Measurements from ENCODE around the gene PCSK2. TPM values are rescaled to one million over a fixed set of nuclear protein-coding genes. Genes with fewer than 3 reads are reported as not detected.

The PCSK2 gene
- total RNA-seq, 1 donor from 2014 or later = not detected

DNA sequence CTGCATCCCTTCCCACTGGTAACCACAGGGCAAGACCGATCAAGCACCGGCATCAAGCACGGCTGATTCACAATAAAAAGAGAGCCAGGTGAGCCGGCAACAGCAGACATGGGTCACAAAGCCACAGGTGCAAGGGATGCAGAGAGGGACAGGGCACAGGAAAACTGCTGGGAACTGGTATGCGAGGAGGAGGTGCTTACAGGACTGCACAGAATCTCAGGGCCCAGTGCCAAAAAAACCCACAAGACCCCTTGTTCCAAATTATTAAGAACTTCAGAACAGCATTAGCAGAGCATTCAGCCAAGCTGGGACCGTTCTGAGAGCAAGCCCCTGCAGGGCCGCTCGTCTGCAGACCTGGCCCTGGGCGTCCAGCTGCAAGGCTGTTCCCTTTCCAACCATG lies 269.0 kb downstream of the PCSK2 start:
- H3K4me3 ChIP-seq (ENCODE audit: low read depth, low read length) = no peak overlapping the region
- DNase-seq (ENCODE audit: low read depth) = no peak

GRCh38 chr20:17497821-17498580 lies 271.2 kb downstream of the PCSK2 start:
- TF ChIP-seq, protein P1, sequence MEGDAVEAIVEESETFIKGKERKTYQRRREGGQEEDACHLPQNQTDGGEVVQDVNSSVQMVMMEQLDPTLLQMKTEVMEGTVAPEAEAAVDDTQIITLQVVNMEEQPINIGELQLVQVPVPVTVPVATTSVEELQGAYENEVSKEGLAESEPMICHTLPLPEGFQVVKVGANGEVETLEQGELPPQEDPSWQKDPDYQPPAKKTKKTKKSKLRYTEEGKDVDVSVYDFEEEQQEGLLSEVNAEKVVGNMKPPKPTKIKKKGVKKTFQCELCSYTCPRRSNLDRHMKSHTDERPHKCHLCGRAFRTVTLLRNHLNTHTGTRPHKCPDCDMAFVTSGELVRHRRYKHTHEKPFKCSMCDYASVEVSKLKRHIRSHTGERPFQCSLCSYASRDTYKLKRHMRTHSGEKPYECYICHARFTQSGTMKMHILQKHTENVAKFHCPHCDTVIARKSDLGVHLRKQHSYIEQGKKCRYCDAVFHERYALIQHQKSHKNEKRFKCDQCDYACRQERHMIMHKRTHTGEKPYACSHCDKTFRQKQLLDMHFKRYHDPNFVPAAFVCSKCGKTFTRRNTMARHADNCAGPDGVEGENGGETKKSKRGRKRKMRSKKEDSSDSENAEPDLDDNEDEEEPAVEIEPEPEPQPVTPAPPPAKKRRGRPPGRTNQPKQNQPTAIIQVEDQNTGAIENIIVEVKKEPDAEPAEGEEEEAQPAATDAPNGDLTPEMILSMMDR (conservative IDR thresholded peaks at IDR 0.05; ENCODE audit: low read depth, low read length) = no peak
- DNase-seq (ENCODE audit: low read depth) = no peak
- no peak overlapping the region for H3K4me3 ChIP-seq (ENCODE audit: low read depth, low read length)

More for the DNA sequence above, 269.0 kb downstream of the PCSK2 start:
- TF ChIP-seq, protein P1 (conservative IDR thresholded peaks at IDR 0.05; ENCODE audit: low read depth, low read length) = no peak

DNA sequence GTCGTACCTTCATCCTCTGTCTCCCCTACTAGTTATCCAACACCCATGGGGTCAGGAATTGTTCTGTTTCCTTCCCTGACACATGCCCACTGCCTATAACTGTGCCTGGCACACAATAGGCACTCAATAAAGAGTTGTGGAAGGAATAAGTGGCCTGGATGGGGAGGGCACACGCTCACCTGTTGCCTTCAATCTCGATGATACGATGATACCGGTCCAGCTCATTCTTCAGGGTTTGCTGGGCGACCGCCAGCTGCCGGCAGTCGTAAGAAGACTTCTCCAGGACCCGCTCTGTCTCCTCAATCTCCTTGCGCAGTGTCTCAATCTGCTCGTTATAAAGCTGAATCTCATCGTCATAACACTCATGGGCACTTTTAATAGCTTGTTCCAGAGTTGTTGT lies 271.8 kb downstream of the PCSK2 start:
- TF ChIP-seq, protein P1 (conservative IDR thresholded peaks at IDR 0.05; ENCODE audit: low read depth, low read length) = no peak
- H3K4me3 ChIP-seq (ENCODE audit: low read depth, low read length) = no peak overlapping the region
- no peak for DNase-seq (ENCODE audit: low read depth)

- H3K4me3 ChIP-seq (ENCODE audit: low read depth, low read length) = no peak overlapping the region
- DNase-seq (ENCODE audit: low read depth) = no peak
- TF ChIP-seq, protein P1 (conservative IDR thresholded peaks at IDR 0.05; ENCODE audit: low read depth, low read length) = no peak
Observed at GRCh38 chr20:17499041-17499440, 272.2 kb downstream of the PCSK2 start.

- TF ChIP-seq, protein P1 (conservative IDR thresholded peaks at IDR 0.05; ENCODE audit: low read depth, low read length) = no peak
- H3K4me3 ChIP-seq (ENCODE audit: low read depth, low read length) = no peak overlapping the region
- DNase-seq (ENCODE audit: low read depth) = no peak
Observed at GRCh38 chr20:17500271-17500670, 273.4 kb downstream of the PCSK2 start.

- H3K4me3 ChIP-seq (ENCODE audit: low read depth, low read length) = no peak overlapping the region
- TF ChIP-seq, protein P1 (conservative IDR thresholded peaks at IDR 0.05; ENCODE audit: low read depth, low read length) = no peak
- DNase-seq (ENCODE audit: low read depth) = no peak
Observed at GRCh38 chr20:17500826-17501225, 274.0 kb downstream of the PCSK2 start.

GRCh38 chr20:17501701-17502100 lies 274.9 kb downstream of the PCSK2 start:
- TF ChIP-seq, protein P1 (conservative IDR thresholded peaks at IDR 0.05; ENCODE audit: low read depth, low read length) = no peak
- H3K4me3 ChIP-seq (ENCODE audit: low read depth, low read length) = no peak overlapping the region
- DNase-seq (ENCODE audit: low read depth) = no peak

Measured in epithelial cell of proximal tubule (primary cell).